PC-3 (cell line): ENCODE data around the gene STK4. TPM values are rescaled to one million over a fixed set of nuclear protein-coding genes. Genes with fewer than 3 reads are reported as not detected.
A peak's percentile ranks its signal among the peaks of the same experiment; 100 is the strongest.
"Not testable (repeated sequence)": the region's sequence is repeated elsewhere in the genome, so short reads cannot be mapped to it uniquely, and the experiment has no call there.

ENCODE experiments used
- ATAC-seq: fragments of 200-7000 bp; cut with Tn5 transposase; 2 replicates; pipeline ENCODE4 v1.9.1; 2020; ENCODE audit warnings: mild to moderate bottlenecking, moderate library complexity
- BruUV-seq: library from RNA; stranded (reverse); fragments of 400-500 nt; replicated peaks from 2 replicates; lab custom pipeline; 2021; lab: Mats Ljungman, UMichigan
- CTCF ChIA-PET: fragments of 300-600 bp; sonication (Branson Sonifier 250); formaldehyde crosslinking; loops from one replicate; lab custom pipeline; 2022; ENCODE audit warnings: antibody characterized with exemption; lab: Charles Lee
- POLR2A ChIA-PET: fragments of 300-600 bp; sonication (Branson Sonifier 250); formaldehyde crosslinking; loops from one replicate; lab custom pipeline; 2022; ENCODE audit warnings: antibody characterized with exemption; ENCODE audit not compliant: unreplicated experiment; lab: Charles Lee
- DNase-seq: peaks from one replicate; pipeline ENCODE4 v3.0.0-alpha.2; 2015
- H2AFZ ChIP-seq: fragments of 300-600 bp; sonication (generic); 2 replicates; pipeline ENCODE4 v1.6.0; 2016; ENCODE audit warnings: antibody characterized with exemption, low read length
- H3F3A ChIP-seq: fragments of 300-600 bp; sonication (generic); one replicate; pipeline ENCODE4 v1.6.0; 2017; ENCODE audit warnings: antibody characterized with exemption, low read length, control low read depth, mild to moderate bottlenecking; ENCODE audit not compliant: unreplicated experiment
- H3K27ac ChIP-seq: fragments of 300-600 bp; sonication (generic); 2 replicates; pipeline ENCODE4 v1.5.1; 2016; ENCODE audit warnings: mild to moderate bottlenecking, low read length
- H3K27me3 ChIP-seq: fragments of 300-600 bp; sonication (generic); 2 replicates; pipeline ENCODE4 v1.6.1; 2016; ENCODE audit warnings: low read length, mixed read lengths
- H3K36me3 ChIP-seq: fragments of 300-600 bp; sonication (generic); 2 replicates; pipeline ENCODE4 v1.6.1; 2016; ENCODE audit warnings: low read depth, mixed run types, low read length, mixed read lengths
- H3K4me1 ChIP-seq: fragments of 300-600 bp; sonication (generic); 2 replicates; pipeline ENCODE4 v1.5.1; 2016; ENCODE audit warnings: low read length; ENCODE audit not compliant: insufficient read depth
- H3K4me2 ChIP-seq: fragments of 300-600 bp; sonication (generic); 2 replicates; pipeline ENCODE4 v1.6.0; 2016; ENCODE audit warnings: low read length
- H3K4me3 ChIP-seq: fragments of 300-600 bp; sonication (generic); 2 replicates; pipeline ENCODE4 v1.5.1; 2016; ENCODE audit warnings: mild to moderate bottlenecking, low read length, mixed read lengths
- H3K79me2 ChIP-seq: fragments of 300-600 bp; sonication (generic); 2 replicates; pipeline ENCODE4 v1.6.1; 2017; ENCODE audit warnings: low read length, mixed read lengths
- H3K9ac ChIP-seq: fragments of 300-600 bp; sonication (generic); 2 replicates; pipeline ENCODE4 v1.6.0; 2016; ENCODE audit warnings: mild to moderate bottlenecking, low read length
- H3K9me2 ChIP-seq: fragments of 300-600 bp; sonication (generic); replicated peaks from 2 replicates; pipeline ENCODE4 v1.6.1; 2016; ENCODE audit warnings: mixed run types, low read length, mixed read lengths
- H3K9me3 ChIP-seq: fragments of 300-600 bp; sonication (generic); 2 replicates; pipeline ENCODE4 v1.6.1; 2016; ENCODE audit warnings: low read length, mixed read lengths
- H4K20me1 ChIP-seq: fragments of 300-600 bp; sonication (generic); 2 replicates; pipeline ENCODE4 v1.6.1; 2016; ENCODE audit warnings: low read length, mixed read lengths
- EZH2 ChIP-seq: fragments of 300-600 bp; sonication (generic); IDR thresholded peaks from one replicate; pipeline ENCODE4 v1.6.1; 2017; ENCODE audit warnings: antibody characterized with exemption, mild to moderate bottlenecking, low read length; ENCODE audit not compliant: unreplicated experiment
- EZH2phosphoT487 ChIP-seq: fragments of 300-600 bp; sonication (generic); IDR thresholded peaks from 2 replicates; pipeline ENCODE4 v1.6.1; 2018; ENCODE audit warnings: mild to moderate bottlenecking, antibody characterized with exemption, low read length, borderline replicate concordance
- intact Hi-C: fragments of 100-400 bp; cut with micrococcal nuclease; formaldehyde crosslinking; loops from 2 replicates; pipeline ENCODE4 v1.9.0; 2023
- total RNA-seq: library from RNA; depleted of rRNA; stranded (reverse); fragments of >200 nt; gene quantifications from 2 replicates; pipeline ENCODE4 v1.2.3, GENCODE V29; 2014
- TF ChIP-seq, protein P1 (sequence below): fragments of 300-600 bp; sonication (generic); conservative IDR thresholded peaks from 2 replicates; pipeline ENCODE4 v1.5.1; 2017; ENCODE audit warnings: antibody characterized with exemption, low read depth, mild to moderate bottlenecking, low read length

The STK4 gene
- total RNA-seq, 1 experiment from 2014 or later: 18.6 TPM

DNA sequence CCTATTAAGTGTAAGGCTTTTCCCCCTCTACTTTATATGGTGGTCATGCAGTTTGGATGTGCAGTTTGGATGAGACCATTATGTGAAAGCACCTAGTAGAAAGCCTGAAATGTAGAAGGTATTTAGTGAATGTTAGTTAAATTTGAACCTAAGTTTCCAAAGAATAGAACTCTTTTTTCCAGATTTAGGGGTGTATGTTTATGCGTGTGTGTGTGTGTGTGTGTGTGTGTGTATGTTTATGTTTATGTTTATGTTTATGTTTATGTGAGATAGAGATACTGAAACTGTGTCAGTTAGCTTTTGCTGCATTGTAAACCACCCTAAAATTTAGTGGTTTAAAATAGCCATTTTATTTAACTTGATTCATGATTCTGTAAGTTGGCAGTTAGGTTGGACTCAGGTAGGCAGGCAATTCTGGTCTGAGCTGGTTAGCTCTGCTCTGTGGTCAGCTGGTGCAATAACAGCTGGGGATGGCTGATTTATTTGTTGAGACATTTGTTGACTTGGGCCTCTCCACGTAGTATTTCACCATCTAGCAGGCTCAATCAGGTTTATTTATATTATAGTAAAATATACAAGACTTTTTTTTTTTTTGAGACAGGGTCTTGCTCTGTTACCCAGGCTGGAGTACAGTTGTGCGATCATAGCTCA lies 54.0 kb downstream of the STK4 start:
- ChIA-PET POLR2A (no interaction called here), CTCF (interaction anchor here (0.6 to 0.7 kb wide), 2 partner anchors 23 to 299 kb away, joined by 3 to 7 read pairs; no protein-coding TSS in a partner anchor)
- peaks cover 9% of the 10 kb centered on the region; the same call in 1 of the 2 replicates for H3K36me3 ChIP-seq

DNA sequence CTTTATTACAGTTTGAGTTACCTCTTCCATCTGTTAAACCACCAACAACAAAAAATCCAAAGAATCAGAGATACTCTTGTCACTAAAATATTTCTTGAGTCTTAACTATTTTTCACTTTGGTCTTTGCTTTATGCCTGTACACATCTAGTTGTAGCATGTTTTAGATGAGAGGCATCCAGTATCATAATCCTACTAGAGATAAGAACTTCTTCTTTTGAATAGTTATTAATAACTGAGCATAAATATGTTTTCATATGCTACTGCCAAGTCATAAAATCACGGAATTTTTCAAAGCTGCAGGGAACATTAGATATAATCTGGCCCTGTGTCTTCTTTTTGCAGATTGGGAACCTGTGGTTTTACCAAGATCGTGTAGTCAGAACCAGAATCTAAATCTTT lies 55.3 kb downstream of the STK4 start:
- H2AFZ ChIP-seq: no peak overlapping the region
- H3K27ac ChIP-seq: no peak overlapping the region
- POLR2A ChIA-PET: no interaction called here
- no peak for TF ChIP-seq EZH2phosphoT487
- TF ChIP-seq EZH2: no peak
- TF ChIP-seq, protein P1, sequence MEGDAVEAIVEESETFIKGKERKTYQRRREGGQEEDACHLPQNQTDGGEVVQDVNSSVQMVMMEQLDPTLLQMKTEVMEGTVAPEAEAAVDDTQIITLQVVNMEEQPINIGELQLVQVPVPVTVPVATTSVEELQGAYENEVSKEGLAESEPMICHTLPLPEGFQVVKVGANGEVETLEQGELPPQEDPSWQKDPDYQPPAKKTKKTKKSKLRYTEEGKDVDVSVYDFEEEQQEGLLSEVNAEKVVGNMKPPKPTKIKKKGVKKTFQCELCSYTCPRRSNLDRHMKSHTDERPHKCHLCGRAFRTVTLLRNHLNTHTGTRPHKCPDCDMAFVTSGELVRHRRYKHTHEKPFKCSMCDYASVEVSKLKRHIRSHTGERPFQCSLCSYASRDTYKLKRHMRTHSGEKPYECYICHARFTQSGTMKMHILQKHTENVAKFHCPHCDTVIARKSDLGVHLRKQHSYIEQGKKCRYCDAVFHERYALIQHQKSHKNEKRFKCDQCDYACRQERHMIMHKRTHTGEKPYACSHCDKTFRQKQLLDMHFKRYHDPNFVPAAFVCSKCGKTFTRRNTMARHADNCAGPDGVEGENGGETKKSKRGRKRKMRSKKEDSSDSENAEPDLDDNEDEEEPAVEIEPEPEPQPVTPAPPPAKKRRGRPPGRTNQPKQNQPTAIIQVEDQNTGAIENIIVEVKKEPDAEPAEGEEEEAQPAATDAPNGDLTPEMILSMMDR: no peak
- H3K36me3 ChIP-seq: peaks cover 9% of the 10 kb centered on the region; the same call in 1 of the 2 replicates
- no peak for ATAC-seq
- H3K9me2 ChIP-seq: no peaks in the 10 kb centered on the region
- H3K9ac ChIP-seq: no peak overlapping the region
- CTCF ChIA-PET: no interaction called here
- H3K4me1 ChIP-seq: no peaks in the 10 kb centered on the region
- no peak overlapping the region for H3K4me2 ChIP-seq
- BruUV-seq: no TSS peak
- no peak for DNase-seq
- H3K4me3 ChIP-seq: no peak overlapping the region
- H3K27me3 ChIP-seq: no peaks in the 10 kb centered on the region
- no peaks in the 10 kb centered on the region for H3K9me3 ChIP-seq
- H4K20me1 ChIP-seq: no peaks in the 10 kb centered on the region
- intact Hi-C loops: no loop called here
- H3F3A ChIP-seq: no peaks in the 10 kb centered on the region
- H3K79me2 ChIP-seq: no peaks in the 10 kb centered on the region

More for the DNA sequence above, 54.0 kb downstream of the STK4 start:
- BruUV-seq: no TSS peak
- TF ChIP-seq, protein P1: no peak
- no peak for TF ChIP-seq EZH2
- TF ChIP-seq EZH2phosphoT487: no peak
- no peaks in the 10 kb centered on the region for H3K9me3 ChIP-seq
- no peaks in the 10 kb centered on the region for H4K20me1 ChIP-seq
- H3K9ac ChIP-seq: no peak overlapping the region
- intact Hi-C loops: no loop called here
- H3K79me2 ChIP-seq: no peaks in the 10 kb centered on the region
- H3K4me1 ChIP-seq: no peaks in the 10 kb centered on the region
- no peak overlapping the region for H3K27ac ChIP-seq
- no peak overlapping the region for H3K4me3 ChIP-seq
- H3F3A ChIP-seq: no peaks in the 10 kb centered on the region
- no peaks in the 10 kb centered on the region for H3K9me2 ChIP-seq
- DNase-seq (peak; percentile 30), ATAC-seq (no peak)
- no peaks in the 10 kb centered on the region for H3K27me3 ChIP-seq
- no peak overlapping the region for H2AFZ ChIP-seq
- no peak overlapping the region for H3K4me2 ChIP-seq

DNA sequence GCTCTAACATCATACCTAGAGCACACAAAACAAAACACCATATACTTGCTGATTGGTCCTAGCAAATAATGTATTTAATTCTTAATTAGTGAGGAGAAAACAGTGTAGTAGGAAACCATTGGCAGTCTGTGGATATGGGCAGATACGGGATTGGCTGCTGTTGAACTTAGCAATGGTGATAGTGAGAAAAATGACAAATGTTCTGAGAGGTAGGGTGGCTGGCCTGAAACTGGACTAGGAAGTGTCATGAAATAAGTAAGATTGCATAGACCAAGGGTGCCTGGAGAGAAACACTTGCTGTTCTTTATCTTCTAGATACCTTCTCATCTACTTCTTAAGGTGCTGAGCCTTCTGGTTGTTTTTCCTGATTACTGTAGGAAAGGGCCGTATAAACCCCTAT lies 56.8 kb downstream of the STK4 start:
- not testable (repeated sequence) for H3F3A ChIP-seq

More for the DNA sequence above, 56.8 kb downstream of the STK4 start:
- H3K4me1 ChIP-seq, H4K20me1 ChIP-seq, H3K9me2 ChIP-seq, BruUV-seq, H2AFZ ChIP-seq, intact Hi-C loops, CTCF ChIA-PET, H3K27ac ChIP-seq, H3K9ac ChIP-seq, H3K79me2 ChIP-seq, H3K9me3 ChIP-seq, H3K4me2 ChIP-seq, POLR2A ChIA-PET, H3K4me3 ChIP-seq, DNase-seq, H3K27me3 ChIP-seq, ATAC-seq: not testable (repeated sequence)
- peaks cover 13% of the 10 kb centered on the region; the same call in 1 of the 2 replicates for H3K36me3 ChIP-seq
